ENCODE data around the gene REEP3.
A peak's percentile ranks its signal among the peaks of the same experiment; 100 is the strongest.

The REEP3 gene

DNA sequence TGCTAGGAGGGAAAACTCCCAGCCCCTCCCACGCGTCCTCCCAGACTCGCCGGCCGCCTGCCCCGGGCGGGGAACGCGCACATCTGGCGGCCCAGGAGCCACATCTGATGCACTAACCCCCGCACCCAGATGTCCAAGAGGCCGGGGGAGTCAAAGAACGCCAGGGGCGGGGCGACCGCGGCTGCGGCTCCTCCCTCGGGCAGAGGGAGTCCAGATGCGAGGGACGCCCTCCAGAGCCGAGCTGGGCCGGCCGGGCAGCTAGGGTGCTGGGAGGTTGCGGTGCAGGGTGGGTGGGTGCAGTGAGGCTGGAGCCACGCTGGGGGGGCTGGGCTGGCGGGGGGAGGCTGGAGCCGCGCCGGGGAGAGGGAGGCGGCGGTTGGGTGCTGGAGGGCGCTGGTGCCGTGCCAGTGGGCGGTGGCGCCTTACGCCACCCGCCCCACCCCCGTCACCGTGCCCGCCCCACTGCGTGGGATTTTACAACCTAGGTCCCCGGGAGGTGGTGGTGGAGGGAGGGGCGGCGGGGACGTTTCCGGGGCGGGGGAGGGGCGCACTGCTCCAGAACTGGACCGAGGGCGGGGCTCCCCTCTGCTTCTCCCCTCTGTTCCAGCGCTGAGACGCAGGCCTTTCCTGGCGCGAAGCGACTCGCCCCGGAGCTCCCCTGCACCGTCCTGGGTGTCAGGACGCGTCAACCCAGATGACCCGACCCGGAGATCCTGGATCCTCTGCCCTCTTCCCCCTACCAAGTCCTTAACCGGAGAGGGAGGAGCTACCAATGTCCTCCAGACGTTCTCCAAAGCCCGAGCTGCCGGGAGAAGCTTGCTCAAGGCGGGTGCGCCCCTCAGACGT is 109.1 kb downstream of the REEP3 start:
- Histone ChIP-seq H3K9ac (ENCODE audit: low read depth, low read length) (peak overlapping the region; percentile 67), H2AFZ (ENCODE audit: low read depth, low read length) (peak overlapping the region; percentile 98), H3K9me3 (ENCODE audit: insufficient read depth, low read length, severe bottlenecking) (no peaks in the 10 kb centered on the region), H3K27me3 (ENCODE audit: insufficient read depth, low read length, poor library complexity) (no peaks in the 10 kb centered on the region), H3K4me1 (ENCODE audit: insufficient read depth, low read length) (peaks cover 44% of the 10 kb centered on the region), H3K79me2 (ENCODE audit: insufficient read depth, low read length) (no peaks in the 10 kb centered on the region), H3K27ac (ENCODE audit: low read length) (peak overlapping the region; percentile 74), H4K20me1 (ENCODE audit: insufficient read depth, low read length) (no peaks in the 10 kb centered on the region), H3K36me3 (ENCODE audit: insufficient read depth, low read length) (no peaks in the 10 kb centered on the region), H3K4me2 (ENCODE audit: insufficient read depth, low read length) (peak overlapping the region; percentile 89), H3K4me3 (ENCODE audit: low read depth in 1 of 2, low read length in 2 of 2) (peak overlapping the region; percentile 69 to 87)
- ATAC-seq (ENCODE audit: insufficient read depth, low read depth) (peak; percentile 70), DNase-seq (peak; percentile 86)
- no peak for TF ChIP-seq EZH2 (IDR thresholded peaks at IDR 0.05; ENCODE audit: borderline replicate concordance, low read depth, low read length, severe bottlenecking)
- TF ChIP-seq, protein P1, sequence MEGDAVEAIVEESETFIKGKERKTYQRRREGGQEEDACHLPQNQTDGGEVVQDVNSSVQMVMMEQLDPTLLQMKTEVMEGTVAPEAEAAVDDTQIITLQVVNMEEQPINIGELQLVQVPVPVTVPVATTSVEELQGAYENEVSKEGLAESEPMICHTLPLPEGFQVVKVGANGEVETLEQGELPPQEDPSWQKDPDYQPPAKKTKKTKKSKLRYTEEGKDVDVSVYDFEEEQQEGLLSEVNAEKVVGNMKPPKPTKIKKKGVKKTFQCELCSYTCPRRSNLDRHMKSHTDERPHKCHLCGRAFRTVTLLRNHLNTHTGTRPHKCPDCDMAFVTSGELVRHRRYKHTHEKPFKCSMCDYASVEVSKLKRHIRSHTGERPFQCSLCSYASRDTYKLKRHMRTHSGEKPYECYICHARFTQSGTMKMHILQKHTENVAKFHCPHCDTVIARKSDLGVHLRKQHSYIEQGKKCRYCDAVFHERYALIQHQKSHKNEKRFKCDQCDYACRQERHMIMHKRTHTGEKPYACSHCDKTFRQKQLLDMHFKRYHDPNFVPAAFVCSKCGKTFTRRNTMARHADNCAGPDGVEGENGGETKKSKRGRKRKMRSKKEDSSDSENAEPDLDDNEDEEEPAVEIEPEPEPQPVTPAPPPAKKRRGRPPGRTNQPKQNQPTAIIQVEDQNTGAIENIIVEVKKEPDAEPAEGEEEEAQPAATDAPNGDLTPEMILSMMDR (IDR thresholded peaks at IDR 0.05; ENCODE audit: borderline replicate concordance, extremely low read depth, low read length, poor library complexity, severe bottlenecking), result peak; percentile 2

DNA sequence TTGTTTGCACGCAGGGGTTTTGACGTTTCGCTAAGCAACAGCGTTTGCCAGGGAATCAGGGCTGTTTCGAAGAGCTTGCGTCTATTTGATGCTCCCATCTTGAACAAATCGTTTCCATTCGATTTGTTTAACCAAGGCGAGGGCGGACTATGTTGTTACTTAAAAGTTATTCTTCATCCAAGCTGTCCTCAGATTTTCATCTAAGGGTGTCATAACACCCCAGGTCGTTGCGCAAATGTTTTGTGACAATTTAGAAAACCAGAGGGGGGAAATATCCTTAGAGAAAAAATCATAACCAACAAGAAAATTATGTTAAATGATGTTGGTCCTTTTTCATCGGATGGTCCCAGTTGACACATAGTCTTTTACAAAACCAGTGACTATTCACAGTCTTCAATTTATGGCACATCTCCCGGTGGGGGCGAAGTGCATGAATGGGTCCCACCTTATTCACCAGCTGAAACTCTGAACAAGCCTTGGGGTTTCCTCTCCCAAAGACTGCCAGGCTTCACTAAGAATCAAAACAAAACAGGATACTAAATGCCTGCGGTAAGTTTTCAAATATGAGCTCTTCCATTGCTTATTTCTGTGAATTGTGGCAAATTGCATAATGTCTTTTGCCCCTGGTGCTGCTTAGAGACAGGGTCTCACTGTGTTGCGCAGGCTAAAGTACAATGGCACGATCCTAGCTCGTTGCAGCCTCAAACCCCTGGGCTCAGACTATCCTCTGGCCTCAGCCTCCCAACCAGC is 109.9 kb downstream of the REEP3 start:
- no peak for DNase-seq
- Histone ChIP-seq H3K27me3 (ENCODE audit: insufficient read depth, low read length, poor library complexity) (no peaks in the 10 kb centered on the region), H3K4me3 (ENCODE audit: low read depth in 1 of 2, low read length in 2 of 2) (peak overlapping the region; percentile 69 to 87; a peak in 3 of 4 replicates), H2AFZ (ENCODE audit: low read depth, low read length) (peak overlapping the region; percentile 98), H3K9me3 (ENCODE audit: insufficient read depth, low read length, severe bottlenecking) (no peaks in the 10 kb centered on the region), H3K9ac (ENCODE audit: low read depth, low read length) (peak overlapping the region; percentile 67), H3K4me2 (ENCODE audit: insufficient read depth, low read length) (peak overlapping the region; percentile 89), H3K27ac (ENCODE audit: low read length) (peak overlapping the region; percentile 74), H3K36me3 (ENCODE audit: insufficient read depth, low read length) (no peaks in the 10 kb centered on the region), H3K4me1 (ENCODE audit: insufficient read depth, low read length) (peaks cover 44% of the 10 kb centered on the region), H4K20me1 (ENCODE audit: insufficient read depth, low read length) (no peaks in the 10 kb centered on the region), H3K79me2 (ENCODE audit: insufficient read depth, low read length) (no peaks in the 10 kb centered on the region)
- ATAC-seq (ENCODE audit: insufficient read depth, low read depth), result no peak
- TF ChIP-seq EZH2 (IDR thresholded peaks at IDR 0.05; ENCODE audit: borderline replicate concordance, low read depth, low read length, severe bottlenecking), result no peak
- TF ChIP-seq, protein P1 (IDR thresholded peaks at IDR 0.05; ENCODE audit: borderline replicate concordance, extremely low read depth, low read length, poor library complexity, severe bottlenecking), result no peak

DNA sequence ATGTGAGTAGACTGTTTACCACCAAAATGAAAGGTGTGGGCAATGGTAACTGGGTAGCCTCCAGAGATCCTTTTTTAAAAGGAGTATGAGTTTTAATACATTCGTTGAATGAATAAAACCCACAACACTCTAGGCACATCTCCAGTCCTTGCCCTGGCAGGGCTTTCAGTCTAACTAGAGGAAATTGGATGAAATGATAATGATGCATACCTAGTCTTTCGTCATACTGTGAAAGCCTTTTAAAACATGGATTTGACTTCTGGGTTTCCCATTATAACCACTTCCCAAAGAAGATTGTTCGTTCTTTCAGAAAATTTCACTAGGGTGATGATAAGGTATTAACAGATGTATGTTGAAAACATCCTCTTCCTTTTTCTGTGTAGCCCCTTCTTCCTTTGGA is 110.8 kb downstream of the REEP3 start:
- Histone ChIP-seq H3K9ac (ENCODE audit: low read depth, low read length) (no peak overlapping the region), H3K4me2 (ENCODE audit: insufficient read depth, low read length) (no peak overlapping the region), H3K9me3 (ENCODE audit: insufficient read depth, low read length, severe bottlenecking) (no peaks in the 10 kb centered on the region), H3K4me3 (ENCODE audit: low read depth in 1 of 2, low read length in 2 of 2) (no peak overlapping the region), H3K27me3 (ENCODE audit: insufficient read depth, low read length, poor library complexity) (no peaks in the 10 kb centered on the region), H3K36me3 (ENCODE audit: insufficient read depth, low read length) (no peaks in the 10 kb centered on the region), H2AFZ (ENCODE audit: low read depth, low read length) (no peak overlapping the region), H4K20me1 (ENCODE audit: insufficient read depth, low read length) (no peaks in the 10 kb centered on the region), H3K4me1 (ENCODE audit: insufficient read depth, low read length) (peaks cover 44% of the 10 kb centered on the region), H3K79me2 (ENCODE audit: insufficient read depth, low read length) (no peaks in the 10 kb centered on the region), H3K27ac (ENCODE audit: low read length) (no peak overlapping the region)
- ATAC-seq (ENCODE audit: insufficient read depth, low read depth) (no peak), DNase-seq (no peak)
- TF ChIP-seq, protein P1 (IDR thresholded peaks at IDR 0.05; ENCODE audit: borderline replicate concordance, extremely low read depth, low read length, poor library complexity, severe bottlenecking), result no peak
- no peak for TF ChIP-seq EZH2 (IDR thresholded peaks at IDR 0.05; ENCODE audit: borderline replicate concordance, low read depth, low read length, severe bottlenecking)

All from DND-41 (cell line).